PC-9 (cell line): ENCODE data around the gene CRISPLD2.

Experiments
- EZH2 ChIP-seq: fragments of 200-600 bp; sonication (generic); IDR thresholded peaks from 2 replicates; pipeline ENCODE4 v1.8.0; 2017; ENCODE audit warnings: antibody characterized with exemption, low read depth
- TF ChIP-seq, protein P1 (sequence below): fragments of 200-600 bp; sonication (generic); conservative IDR thresholded peaks from 2 replicates; pipeline ENCODE4 v1.6.1; 2017; ENCODE audit warnings: mixed run types, antibody characterized with exemption, mild to moderate bottlenecking, moderate library complexity

DNA sequence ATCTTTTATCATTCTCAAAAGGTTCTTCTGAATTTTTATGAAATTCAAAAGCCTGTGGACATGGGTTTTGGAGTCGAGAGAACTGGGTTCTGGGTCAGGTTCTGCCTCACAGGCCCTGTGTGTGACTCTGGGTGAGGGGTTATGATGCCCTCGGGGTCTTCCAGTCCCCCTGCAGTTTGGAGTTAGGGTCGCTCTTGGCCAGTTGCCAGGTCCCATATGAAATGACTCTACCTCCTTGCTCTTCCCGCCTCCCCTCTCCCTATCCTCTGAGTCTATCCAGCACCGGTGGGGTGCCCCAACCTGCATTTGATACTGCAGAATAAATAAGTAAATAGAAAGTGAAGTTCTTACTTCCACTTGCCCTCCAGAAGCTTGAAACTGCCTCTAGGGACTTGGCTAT lies 137.4 kb downstream of the CRISPLD2 start:
- TF ChIP-seq, protein P1, sequence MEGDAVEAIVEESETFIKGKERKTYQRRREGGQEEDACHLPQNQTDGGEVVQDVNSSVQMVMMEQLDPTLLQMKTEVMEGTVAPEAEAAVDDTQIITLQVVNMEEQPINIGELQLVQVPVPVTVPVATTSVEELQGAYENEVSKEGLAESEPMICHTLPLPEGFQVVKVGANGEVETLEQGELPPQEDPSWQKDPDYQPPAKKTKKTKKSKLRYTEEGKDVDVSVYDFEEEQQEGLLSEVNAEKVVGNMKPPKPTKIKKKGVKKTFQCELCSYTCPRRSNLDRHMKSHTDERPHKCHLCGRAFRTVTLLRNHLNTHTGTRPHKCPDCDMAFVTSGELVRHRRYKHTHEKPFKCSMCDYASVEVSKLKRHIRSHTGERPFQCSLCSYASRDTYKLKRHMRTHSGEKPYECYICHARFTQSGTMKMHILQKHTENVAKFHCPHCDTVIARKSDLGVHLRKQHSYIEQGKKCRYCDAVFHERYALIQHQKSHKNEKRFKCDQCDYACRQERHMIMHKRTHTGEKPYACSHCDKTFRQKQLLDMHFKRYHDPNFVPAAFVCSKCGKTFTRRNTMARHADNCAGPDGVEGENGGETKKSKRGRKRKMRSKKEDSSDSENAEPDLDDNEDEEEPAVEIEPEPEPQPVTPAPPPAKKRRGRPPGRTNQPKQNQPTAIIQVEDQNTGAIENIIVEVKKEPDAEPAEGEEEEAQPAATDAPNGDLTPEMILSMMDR: no peak
- no peak for TF ChIP-seq EZH2
